ENCODE measurements around the gene C19orf25.
A peak's percentile ranks its signal among the peaks of the same experiment; 100 is the strongest.
"Not testable (repeated sequence)": the region's sequence is repeated elsewhere in the genome, so short reads cannot be mapped to it uniquely, and the experiment has no call there.

The C19orf25 gene

DNA sequence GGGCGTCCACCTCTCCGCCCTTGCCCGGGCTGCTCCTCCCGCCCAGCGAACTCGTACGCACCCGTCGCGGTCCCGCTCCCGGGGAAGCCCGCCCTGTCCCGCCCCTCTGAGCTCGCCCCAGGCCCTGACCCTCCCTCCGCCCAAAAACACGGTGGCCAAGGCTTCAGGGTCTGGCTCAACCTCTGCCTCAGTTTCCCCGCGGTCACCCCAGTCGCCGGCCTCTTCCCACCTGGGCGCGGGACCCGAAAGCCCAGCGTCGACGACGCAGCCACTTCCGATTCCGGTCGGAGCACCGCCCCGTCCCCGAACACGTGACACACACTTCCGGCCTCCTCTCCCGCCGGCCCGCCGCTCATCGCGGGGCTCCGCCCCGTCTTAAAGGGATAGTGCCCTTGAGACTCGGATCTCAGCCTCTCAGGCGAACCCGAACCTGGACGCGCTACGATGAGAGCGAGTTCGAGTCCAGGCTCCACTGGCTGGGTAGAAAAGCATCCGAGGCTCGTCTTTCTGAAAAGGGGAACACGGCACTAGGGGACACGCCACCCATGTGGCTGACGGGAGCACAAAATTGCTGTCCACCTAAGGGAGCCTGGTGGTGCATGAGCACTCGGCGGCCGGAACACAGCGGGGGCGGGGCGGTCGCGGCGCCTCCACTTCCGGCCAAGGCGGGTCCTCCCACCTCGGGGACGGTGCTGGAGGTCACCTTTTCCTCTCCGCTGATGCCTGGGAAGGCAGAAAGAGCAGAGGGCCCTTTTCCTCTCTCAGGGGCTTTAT, at the start of gene C19orf25:
TSS of gene C19orf25 (minus strand) at position 282 of the 774 bp plus-strand sequence. CDS start 312 bp downstream, outside the sequence.
- DNase-seq (ENCODE audit: low read depth in 2 of 3, low spot score in 1 of 3), result peak; percentile 90 to 93 (median 91)

DNA sequence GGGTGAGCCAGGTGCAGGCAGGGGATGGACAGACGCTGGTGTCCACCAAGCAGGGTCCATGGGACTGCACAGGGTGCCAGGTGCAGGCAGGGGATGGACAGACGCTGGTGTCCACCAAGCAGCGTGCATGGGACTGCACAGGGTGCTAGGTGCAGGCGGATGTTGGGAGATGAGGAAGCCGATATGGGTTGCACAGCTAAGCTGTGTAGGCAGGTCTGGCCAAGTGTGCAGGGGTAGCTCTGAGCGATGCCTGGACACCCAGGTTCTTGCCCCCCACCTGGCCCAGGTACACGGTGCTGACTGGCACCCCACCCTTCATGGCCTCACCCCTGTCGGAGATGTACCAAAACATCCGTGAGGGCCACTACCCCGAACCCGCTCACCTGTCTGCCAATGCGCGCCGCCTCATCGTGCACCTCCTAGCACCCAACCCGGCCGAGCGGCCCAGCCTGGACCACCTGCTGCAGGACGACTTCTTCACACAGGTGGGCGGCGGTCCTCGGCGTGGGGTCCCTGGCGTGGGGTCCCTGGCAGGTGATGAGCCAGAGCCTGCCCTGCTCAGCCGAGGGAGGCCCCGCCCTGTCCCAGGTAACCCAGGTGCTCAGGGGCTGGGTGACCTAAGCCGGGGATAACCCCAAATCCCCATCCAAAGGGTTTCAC, 48.8 kb upstream of the C19orf25 start:
- DNase-seq (ENCODE audit: low read depth in 2 of 3, low spot score in 1 of 3), result no peak

DNA sequence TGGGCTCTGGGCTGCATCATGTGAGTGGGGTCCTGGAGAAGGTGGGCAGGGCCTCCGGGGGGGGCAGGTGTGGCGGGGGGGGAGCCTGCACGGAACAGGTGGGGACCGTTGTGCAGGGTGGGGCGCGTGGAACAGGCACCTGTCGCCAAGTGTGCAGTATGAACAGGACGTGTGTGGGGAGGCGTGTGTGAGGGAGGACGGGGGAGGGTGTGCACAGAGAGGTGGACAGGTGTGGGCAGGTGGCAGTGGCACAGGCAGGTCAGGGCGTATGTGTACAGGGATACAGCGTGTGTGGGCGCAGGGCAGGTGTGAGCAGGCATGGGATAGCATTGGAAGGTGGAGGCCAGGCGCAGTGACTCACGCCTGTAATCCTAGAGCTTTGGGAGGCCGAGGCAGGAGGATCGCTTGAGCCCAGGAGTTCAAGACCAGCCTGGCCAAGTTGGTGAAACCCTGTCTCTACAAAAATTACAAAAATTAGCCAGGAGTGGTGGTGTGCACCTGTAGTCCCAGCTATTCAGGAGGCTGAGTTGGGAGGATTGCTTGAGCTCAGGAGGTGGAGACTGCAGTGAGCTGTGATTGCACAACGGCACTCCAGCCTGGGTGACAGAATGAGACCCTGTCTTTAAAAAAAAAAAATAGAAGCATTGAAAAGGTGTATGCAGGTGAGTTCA, 48.1 kb upstream of the C19orf25 start:
- DNase-seq (ENCODE audit: low read depth in 2 of 3, low spot score in 1 of 3), result no peak

DNA sequence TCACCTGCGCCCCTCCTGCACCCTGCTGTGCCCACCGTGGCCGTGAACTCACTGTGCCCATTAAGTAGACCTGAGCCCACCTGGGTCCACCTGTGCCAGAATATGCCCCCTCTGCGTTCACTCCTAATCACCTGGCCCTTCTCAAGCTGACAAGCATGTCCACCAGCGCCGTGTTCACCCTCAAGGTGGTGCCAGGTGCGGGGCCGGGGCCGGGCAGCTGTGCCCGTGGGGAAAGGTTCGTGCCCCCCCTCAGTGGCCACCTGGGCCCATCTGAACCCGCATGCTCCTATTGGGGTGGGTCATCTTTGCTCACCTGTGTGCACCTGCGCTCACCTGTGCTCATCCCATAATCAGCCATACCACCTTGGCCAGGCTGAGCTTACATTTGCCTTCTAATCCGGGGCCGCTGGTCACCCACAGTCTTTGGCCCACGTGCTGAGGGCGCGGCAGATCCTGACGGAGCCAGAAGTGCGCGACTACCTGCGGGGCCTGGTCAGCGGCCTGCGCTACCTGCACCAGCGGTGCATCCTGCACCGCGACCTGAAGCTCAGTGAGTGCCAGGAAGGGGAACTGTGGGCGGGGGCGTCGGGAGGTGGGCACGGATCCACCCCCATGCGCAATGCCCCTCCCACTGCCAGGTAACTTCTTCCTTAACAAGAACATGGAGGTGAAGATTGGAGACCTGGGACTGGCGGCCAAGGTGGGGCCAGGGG, 47.2 kb upstream of the C19orf25 start:
- DNase-seq (ENCODE audit: low read depth in 2 of 3, low spot score in 1 of 3), result no peak

GRCh38 chr19:1525343-1525742, 46.3 kb upstream of the C19orf25 start:
- no peak for DNase-seq (ENCODE audit: low read depth in 2 of 3, low spot score in 1 of 3)

GRCh38 chr19:1524972-1525325, 45.9 kb upstream of the C19orf25 start:
- no peak for DNase-seq (ENCODE audit: low read depth in 2 of 3, low spot score in 1 of 3)

- no peak for DNase-seq (ENCODE audit: low read depth in 2 of 3, low spot score in 1 of 3)
These were observed 45.4 kb upstream of the C19orf25 start for GRCh38 chr19:1524287-1524971.

GRCh38 chr19:1523412-1524286, 44.6 kb upstream of the C19orf25 start, which contains the start of gene PLK5:
Gene PLK5, plus strand, starts transcription at chr19:1524077. Its CDS starts 2,920 bp downstream, at chr19:1526997.
- no peak for DNase-seq (ENCODE audit: low read depth in 2 of 3, low spot score in 1 of 3)

GRCh38 chr19:1522838-1523237, 43.8 kb upstream of the C19orf25 start:
- DNase-seq (ENCODE audit: low read depth in 2 of 3, low spot score in 1 of 3), result no peak

DNA sequence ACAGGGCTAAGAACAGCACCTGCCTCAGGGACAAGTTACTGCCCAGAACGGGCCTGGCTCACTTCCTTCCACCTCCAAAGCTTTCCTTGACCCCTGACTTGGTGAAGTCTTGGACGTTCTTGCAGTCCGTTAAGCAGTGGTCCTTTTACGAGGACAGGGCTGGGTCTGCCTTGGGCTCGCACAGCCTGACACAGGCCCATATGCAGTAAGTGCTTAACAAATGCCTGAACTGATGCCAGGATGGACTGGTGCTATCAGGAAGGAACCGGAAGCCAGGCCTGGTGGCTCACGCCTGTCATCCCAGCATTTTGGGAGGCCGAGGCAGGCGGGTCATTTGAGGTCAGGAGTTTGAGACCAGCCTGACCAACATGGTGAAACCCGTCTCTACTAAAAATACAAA, 43.0 kb upstream of the C19orf25 start:
- no peak for DNase-seq (ENCODE audit: low read depth in 2 of 3, low spot score in 1 of 3)

GRCh38 chr19:1521636-1522035, 42.6 kb upstream of the C19orf25 start:
- no peak for DNase-seq (ENCODE audit: low read depth in 2 of 3, low spot score in 1 of 3)

GRCh38 chr19:1520203-1520780, 41.3 kb upstream of the C19orf25 start:
- DNase-seq (ENCODE audit: low read depth in 2 of 3, low spot score in 1 of 3), result no peak

DNA sequence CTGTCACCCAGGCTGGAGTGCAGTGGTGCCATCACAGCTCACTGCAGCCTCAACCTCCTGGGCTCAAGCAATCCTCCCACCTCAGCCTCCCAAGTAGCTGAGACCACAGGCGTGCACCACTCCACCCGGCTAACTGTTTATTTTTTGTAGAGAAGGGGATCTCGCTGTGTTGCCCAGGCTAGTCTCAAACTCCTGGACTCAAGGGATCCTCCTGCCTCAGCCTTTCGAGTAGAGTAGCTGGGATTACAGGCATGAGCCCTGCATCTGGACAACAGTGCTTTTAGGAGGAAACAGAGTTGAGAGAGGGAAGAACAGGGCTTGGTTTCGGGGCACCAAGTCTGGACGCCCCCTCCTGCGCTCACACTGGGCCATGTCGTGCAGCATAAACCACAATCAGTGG, 40.8 kb upstream of the C19orf25 start:
- not testable (repeated sequence) for DNase-seq (ENCODE audit: low read depth in 2 of 3, low spot score in 1 of 3)

- DNase-seq (ENCODE audit: low read depth in 2 of 3, low spot score in 1 of 3), result no peak
These were observed 39.5 kb upstream of the C19orf25 start for GRCh38 chr19:1518471-1518870.

- no peak for DNase-seq (ENCODE audit: low read depth in 2 of 3, low spot score in 1 of 3)
These were observed 37.4 kb upstream of the C19orf25 start for GRCh38 chr19:1516395-1516753.

DNA sequence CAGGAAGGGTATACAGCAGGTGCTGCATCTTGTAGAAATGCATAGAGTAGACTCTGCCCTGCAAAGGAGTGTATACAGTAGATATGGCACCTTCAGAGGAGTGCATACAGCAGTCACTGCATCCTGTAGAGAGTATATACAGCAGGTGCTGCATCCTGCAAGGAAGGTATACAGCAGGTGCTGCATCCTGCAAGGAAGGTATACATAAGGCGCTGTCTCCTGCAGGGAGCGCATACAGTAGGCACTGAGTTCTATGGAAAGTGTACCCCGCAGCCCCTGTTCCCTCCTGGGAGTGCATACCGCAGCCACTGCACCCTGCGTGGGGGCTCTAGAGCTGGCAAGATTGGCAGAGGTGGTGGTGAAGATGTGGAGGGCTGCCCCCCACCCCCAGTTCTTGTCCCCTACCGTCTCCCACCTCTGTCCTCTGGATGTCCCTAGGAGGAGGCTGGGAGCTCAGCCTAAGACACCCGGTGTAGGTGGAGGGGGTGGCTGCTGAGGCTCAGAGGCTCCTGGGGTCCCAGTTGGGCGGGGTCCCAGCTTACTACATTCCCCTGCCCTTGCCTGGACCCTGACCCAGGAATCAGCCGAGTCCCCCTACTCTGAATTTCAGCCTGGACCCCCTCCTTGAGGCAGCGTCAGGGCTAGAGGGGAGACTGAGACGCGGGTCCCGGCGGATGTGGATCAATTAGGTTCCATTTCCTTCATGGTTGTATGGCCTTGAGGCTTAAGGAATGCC, 36.1 kb upstream of the C19orf25 start:
- no peak for DNase-seq (ENCODE audit: low read depth in 2 of 3, low spot score in 1 of 3)

DNA sequence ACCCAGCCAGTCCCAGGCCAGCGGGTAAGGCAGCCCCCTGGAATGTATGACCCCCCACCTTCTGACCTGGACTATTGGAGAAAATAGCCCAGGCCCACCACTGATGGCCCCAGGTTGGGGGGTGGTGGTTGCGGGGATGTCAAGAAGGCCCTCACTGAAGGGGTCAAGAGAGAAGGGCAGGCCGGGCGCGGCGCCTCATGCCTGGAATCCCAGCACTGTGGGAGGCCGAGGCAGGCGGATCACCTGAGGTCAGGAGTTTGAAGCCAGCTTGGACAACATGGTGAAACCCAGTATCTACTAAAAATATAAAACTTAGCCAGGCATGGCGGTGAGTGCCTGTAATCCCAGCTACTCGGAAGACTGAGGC, 35.3 kb upstream of the C19orf25 start:
- no peak for DNase-seq (ENCODE audit: low read depth in 2 of 3, low spot score in 1 of 3)

DNA sequence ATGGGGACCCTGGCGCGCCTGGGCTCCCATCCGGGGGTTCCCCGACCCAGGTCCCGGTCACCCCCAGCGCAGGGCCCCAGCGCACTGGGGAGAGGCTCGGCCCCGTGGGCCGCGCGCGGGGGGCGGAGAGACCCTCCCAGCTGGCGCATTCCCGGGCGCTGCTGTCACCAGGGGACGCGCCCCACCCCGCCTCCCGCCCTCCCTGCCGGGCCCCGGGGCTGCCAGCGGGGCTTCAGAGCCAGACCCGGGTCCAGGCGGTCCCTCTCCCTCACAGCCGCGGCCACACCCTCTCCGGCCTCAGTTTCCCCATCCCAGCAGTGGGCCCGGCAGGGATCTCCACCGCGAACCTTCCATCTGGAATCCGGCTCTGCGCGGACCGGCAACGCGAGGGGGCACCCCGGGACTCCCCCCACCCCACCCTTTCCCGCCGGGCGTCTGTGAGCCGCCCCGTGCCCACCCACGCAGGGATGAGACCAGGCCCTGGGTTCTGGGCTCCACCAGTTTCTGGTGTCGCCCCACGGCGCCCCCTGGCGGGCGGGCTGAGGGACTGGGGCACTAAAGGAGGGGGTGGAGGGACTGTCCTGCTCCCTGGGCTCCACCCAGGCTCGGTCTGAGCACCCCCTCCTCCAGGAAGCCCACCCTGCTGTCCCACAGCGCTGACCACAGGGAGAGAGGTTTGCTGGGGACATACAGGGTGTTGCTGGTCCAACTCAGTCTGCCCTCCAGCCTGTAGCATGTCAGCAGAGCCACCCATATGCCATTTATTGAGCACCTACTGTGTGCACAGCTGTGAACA, 34.7 kb upstream of the C19orf25 start:
- peak; percentile 60 to 68 (median 66) for DNase-seq (ENCODE audit: low read depth in 2 of 3, low spot score in 1 of 3)
